ENCODE data around the gene TPR. TPM values are rescaled to one million over a fixed set of nuclear protein-coding genes. Genes with fewer than 3 reads are reported as not detected.

TPR gene
- total RNA-seq, 1 donor from 2014 or later: 119 TPM

DNA sequence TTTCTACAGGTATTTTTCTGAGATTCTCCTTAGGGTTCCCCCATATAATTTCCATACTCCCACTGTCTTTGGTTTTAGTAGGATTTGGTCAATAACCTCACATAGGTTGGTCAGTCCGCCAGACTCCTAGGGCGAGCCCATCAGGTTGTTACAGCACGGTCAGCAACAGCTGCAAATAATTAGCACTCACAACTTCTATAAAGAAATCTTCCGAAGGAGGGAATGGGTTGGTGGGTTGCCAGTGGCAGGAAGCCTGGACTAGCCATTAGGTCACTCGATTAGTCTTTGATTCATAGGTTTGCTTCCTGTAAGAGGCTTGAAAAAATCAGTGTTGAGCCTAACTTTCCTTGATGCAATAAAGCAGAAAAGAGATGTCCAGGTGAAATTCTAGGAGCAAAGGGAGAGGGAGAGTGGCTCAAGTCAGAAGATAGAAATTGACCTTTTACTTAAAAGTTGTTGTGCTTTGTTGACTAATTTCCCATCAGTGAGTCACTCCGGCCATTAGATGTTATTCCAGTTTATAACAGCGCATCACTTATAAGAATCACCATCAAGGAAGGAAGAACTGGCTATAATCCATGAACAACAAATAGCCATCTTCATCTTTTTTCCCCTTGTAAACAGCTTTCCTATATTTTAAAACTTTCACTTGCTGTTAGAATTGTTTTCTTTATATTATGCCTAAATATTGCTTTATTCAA, 88.3 kb downstream of the TPR start:
- TF ChIP-seq, protein P1, sequence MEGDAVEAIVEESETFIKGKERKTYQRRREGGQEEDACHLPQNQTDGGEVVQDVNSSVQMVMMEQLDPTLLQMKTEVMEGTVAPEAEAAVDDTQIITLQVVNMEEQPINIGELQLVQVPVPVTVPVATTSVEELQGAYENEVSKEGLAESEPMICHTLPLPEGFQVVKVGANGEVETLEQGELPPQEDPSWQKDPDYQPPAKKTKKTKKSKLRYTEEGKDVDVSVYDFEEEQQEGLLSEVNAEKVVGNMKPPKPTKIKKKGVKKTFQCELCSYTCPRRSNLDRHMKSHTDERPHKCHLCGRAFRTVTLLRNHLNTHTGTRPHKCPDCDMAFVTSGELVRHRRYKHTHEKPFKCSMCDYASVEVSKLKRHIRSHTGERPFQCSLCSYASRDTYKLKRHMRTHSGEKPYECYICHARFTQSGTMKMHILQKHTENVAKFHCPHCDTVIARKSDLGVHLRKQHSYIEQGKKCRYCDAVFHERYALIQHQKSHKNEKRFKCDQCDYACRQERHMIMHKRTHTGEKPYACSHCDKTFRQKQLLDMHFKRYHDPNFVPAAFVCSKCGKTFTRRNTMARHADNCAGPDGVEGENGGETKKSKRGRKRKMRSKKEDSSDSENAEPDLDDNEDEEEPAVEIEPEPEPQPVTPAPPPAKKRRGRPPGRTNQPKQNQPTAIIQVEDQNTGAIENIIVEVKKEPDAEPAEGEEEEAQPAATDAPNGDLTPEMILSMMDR (IDR thresholded peaks at IDR 0.05): no peak
- TF ChIP-seq EZH2phosphoT487 (IDR thresholded peaks at IDR 0.05) (no peak), EZH2 (IDR thresholded peaks at IDR 0.05) (no peak)
- Histone ChIP-seq H3K9me3 (ENCODE audit: low read depth) (no peaks in the 10 kb centered on the region), H3K27ac (no peak overlapping the region), H3K36me3 (no peaks in the 10 kb centered on the region), H3K9ac (no peak overlapping the region), H3K79me2 (ENCODE audit: low read depth) (no peaks in the 10 kb centered on the region), H3F3A (ENCODE audit: low read depth) (no peaks in the 10 kb centered on the region), H2AFZ (replicated peaks) (no peak overlapping the region), H3K4me2 (no peak overlapping the region), H4K20me1 (ENCODE audit: low read depth) (no peaks in the 10 kb centered on the region), H3K4me1 (peaks cover 7% of the 10 kb centered on the region), H3K27me3 (no peaks in the 10 kb centered on the region), H3K4me3 (no peak overlapping the region)
- DNase-seq (ENCODE audit: low spot score): no peak
- H3K27me3 Mint-ChIP-seq (ENCODE audit: insufficient read depth, low read depth): no peaks in the 10 kb centered on the region
- no peaks in the 10 kb centered on the region for H3K36me3 Mint-ChIP-seq
- no peaks in the 10 kb centered on the region for H3K4me1 Mint-ChIP-seq
- H3K4me3 Mint-ChIP-seq: no peak overlapping the region
- no peak overlapping the region for H3K27ac Mint-ChIP-seq
- H3K9me3 Mint-ChIP-seq: no peaks in the 10 kb centered on the region

DNA sequence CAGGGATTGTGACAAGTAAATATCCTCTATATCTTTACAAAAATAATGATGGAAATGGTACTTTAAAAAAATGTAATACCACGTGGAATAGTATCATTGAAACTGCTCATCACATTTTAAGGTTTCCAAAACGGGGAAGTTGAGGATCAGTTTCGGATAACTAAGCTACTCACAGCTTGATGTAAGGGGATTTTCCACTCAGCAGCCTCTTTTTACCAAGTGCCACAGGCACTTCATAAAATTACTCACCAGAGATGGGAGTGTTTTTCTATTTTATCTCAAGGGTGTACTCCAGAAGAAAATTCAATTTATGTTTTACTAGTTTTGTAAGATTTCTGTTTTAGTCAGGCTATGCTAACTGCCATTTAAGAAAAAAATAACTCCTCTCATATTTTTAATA, 91.7 kb downstream of the TPR start:
- no peaks in the 10 kb centered on the region for H3K79me2 ChIP-seq (ENCODE audit: low read depth)
- no peak overlapping the region for H3K9ac ChIP-seq
- H3K36me3 ChIP-seq: no peaks in the 10 kb centered on the region
- peaks cover 7% of the 10 kb centered on the region for H3K4me1 ChIP-seq
- Mint-ChIP-seq H3K36me3 (no peaks in the 10 kb centered on the region), H3K4me1 (no peaks in the 10 kb centered on the region), H3K4me3 (no peak overlapping the region), H3K27ac (no peak overlapping the region), H3K27me3 (ENCODE audit: insufficient read depth, low read depth) (peaks cover 2% of the 10 kb centered on the region), H3K9me3 (no peaks in the 10 kb centered on the region)
- no peak overlapping the region for H3K4me2 ChIP-seq
- H3K9me3 ChIP-seq (ENCODE audit: low read depth): no peaks in the 10 kb centered on the region
- no peak overlapping the region for H3K27ac ChIP-seq
- peak overlapping the region; percentile 68 for H2AFZ ChIP-seq (replicated peaks)
- TF ChIP-seq, protein P1 (IDR thresholded peaks at IDR 0.05): no peak
- TF ChIP-seq EZH2phosphoT487 (IDR thresholded peaks at IDR 0.05): no peak
- no peak for TF ChIP-seq EZH2 (IDR thresholded peaks at IDR 0.05)
- H3K4me3 ChIP-seq: no peak overlapping the region
- H3K27me3 ChIP-seq: no peaks in the 10 kb centered on the region
- no peak for DNase-seq (ENCODE audit: low spot score)
- H3F3A ChIP-seq (ENCODE audit: low read depth): no peaks in the 10 kb centered on the region
- H4K20me1 ChIP-seq (ENCODE audit: low read depth): no peaks in the 10 kb centered on the region

DNA sequence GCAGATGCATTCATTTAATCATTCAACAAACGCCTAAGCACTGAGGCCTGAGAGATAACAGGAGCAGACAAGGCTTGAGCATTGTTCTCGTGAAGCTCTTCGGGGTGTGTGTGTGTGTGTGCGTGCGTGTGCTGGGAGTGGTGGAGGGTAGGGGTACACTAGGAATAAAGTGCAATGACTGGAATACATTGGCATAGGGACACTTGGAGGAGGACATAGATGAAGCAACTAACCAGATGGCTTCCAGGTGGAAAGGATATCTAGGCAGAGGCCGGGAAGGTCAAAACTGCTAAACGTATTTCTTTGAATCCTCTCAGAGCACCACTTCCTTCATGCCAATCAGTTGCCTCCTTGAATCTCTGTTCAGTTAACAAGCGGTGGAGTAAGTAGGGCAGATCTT, 92.6 kb downstream of the TPR start:
- Mint-ChIP-seq H3K27ac (no peak overlapping the region), H3K4me3 (no peak overlapping the region), H3K36me3 (no peaks in the 10 kb centered on the region), H3K9me3 (no peaks in the 10 kb centered on the region), H3K27me3 (ENCODE audit: insufficient read depth, low read depth) (peaks cover 2% of the 10 kb centered on the region), H3K4me1 (no peaks in the 10 kb centered on the region)
- no peak for TF ChIP-seq EZH2 (IDR thresholded peaks at IDR 0.05)
- no peak for TF ChIP-seq EZH2phosphoT487 (IDR thresholded peaks at IDR 0.05)
- TF ChIP-seq, protein P1 (IDR thresholded peaks at IDR 0.05): no peak
- DNase-seq (ENCODE audit: low spot score): no peak
- H3K4me1 ChIP-seq: peaks cover 7% of the 10 kb centered on the region
- H3K79me2 ChIP-seq (ENCODE audit: low read depth): no peaks in the 10 kb centered on the region
- no peaks in the 10 kb centered on the region for H3F3A ChIP-seq (ENCODE audit: low read depth)
- no peak overlapping the region for H3K4me3 ChIP-seq
- H4K20me1 ChIP-seq (ENCODE audit: low read depth): no peaks in the 10 kb centered on the region
- no peak overlapping the region for H3K4me2 ChIP-seq
- H3K9ac ChIP-seq: no peak overlapping the region
- H3K9me3 ChIP-seq (ENCODE audit: low read depth): no peaks in the 10 kb centered on the region
- H3K27ac ChIP-seq: no peak overlapping the region
- H3K27me3 ChIP-seq: no peaks in the 10 kb centered on the region
- H2AFZ ChIP-seq (replicated peaks): peak overlapping the region; percentile 86
- H3K36me3 ChIP-seq: no peaks in the 10 kb centered on the region
